Measurements from ENCODE around the gene CHP1. TPM values are rescaled to one million over a fixed set of nuclear protein-coding genes. Genes with fewer than 3 reads are reported as not detected.
"Not testable (repeated sequence)": the region's sequence is repeated elsewhere in the genome, so short reads cannot be mapped to it uniquely, and the experiment has no call there.

CHP1 gene
- total RNA-seq, 1 experiment from 2014 or later: 76.5 TPM

DNA sequence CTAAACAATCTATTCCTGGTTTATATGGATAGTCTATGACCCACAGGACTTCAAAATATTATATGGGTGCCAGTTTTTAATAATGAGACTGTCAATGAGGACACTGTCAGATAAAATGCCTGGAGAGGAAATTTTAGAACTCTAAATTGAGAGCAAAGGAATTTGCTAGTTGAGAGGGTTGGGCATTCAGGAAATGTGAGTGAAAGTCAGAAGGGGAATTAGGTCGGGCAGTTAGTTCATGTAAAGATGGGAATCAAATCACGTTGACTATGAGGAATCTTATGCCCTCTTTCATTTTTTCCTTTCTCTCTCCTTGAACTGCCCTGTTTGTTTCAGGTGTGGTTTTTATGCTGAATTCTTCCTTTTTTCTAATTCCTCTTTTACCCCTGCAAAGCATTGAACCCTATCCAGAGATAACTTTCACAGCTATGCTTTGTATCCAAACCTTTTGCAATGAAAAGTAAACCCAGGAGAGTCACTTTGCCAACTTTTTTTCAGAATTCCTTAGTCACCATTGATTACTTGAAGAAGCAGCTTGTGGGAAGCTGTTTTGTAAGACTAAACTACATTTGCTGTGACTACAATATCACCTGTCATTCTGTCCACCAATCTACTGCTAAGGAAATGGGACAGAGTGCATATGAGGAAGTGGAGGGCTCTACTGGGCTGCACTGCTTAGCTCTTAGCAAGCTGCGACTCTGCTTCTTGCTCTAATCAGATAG is 27.8 kb downstream of the CHP1 start (continued):
- TF ChIP-seq, protein P1, sequence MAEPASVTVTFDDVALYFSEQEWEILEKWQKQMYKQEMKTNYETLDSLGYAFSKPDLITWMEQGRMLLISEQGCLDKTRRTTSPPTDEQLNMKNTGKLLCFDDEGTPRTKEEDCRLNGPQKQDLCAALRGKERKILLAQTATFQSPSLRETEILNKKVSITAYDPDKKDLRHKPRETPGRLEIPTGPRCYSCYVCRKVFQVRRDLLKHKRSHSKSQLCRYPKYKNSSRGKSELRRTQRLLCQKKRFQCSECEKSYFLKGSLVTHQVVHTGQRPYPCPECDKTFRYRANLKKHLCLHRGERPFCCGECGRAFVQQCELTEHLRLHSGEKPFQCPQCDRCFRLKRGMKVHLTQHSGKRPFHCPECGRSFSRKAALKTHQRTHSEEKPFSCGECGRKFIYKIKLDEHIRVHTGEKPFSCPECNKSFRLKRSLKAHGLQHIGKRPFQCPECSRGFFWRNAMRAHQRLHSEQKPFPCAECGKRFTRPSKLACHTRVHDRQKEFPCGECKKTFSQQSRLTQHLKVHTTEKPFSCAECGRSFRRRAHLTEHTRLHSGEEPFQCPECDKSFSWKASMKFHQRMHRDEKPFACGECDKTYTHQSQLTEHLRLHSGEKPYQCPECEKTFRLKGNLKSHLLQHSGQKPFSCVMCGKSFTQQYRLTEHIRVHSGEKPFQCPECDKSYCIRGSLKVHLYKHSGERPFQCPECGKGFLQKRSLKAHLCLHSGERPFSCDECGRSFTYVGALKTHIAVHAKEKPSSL (CRISPR knock-in tag; conservative IDR thresholded peaks at IDR 0.05): no peak
- TF ChIP-seq, protein P2, sequence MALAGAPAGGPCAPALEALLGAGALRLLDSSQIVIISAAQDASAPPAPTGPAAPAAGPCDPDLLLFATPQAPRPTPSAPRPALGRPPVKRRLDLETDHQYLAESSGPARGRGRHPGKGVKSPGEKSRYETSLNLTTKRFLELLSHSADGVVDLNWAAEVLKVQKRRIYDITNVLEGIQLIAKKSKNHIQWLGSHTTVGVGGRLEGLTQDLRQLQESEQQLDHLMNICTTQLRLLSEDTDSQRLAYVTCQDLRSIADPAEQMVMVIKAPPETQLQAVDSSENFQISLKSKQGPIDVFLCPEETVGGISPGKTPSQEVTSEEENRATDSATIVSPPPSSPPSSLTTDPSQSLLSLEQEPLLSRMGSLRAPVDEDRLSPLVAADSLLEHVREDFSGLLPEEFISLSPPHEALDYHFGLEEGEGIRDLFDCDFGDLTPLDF (CRISPR knock-in tag; IDR thresholded peaks at IDR 0.05): no peak
- no peak for TF ChIP-seq NFYB (CRISPR knock-in tag; conservative IDR thresholded peaks at IDR 0.05; ENCODE audit: low read depth)

DNA sequence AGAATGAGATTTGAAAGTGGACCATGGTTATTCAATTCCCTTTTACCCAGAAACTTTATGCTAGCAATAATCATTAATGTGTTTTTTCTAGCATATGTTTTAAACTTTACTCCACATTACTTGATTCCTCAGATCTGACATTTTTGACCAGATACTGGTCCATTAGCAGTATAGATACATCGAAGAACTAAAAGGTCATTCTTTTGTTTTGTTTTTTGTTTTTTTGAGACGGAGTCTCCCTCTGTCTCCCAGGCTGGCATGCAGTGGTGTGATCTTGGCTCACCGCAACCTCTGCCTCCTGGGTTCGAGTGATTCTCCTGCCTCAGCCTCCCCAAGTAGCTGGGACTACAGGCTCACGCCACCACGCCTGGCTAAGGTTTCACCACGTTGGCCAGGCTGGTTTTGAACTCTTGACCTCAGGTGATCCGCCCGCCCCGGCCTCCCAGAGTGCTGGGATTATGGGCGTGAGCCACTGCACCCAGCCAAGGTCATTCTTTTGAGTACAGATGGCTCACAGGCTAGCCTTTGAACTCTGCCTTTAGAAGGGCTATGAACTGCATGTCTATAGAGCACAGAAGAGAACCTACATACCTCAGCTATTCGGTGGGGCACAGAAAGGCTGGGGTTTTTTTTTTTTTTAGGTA is 28.6 kb downstream of the CHP1 start:
- ATAC-seq (no peak), DNase-seq (ENCODE audit: low spot score) (no peak)
- Mint-ChIP-seq H3K36me3 (peaks cover 24% of the 10 kb centered on the region), H3K4me1 (peaks cover 28% of the 10 kb centered on the region), H3K4me3 (no peak overlapping the region), H3K27ac (peak overlapping the region; percentile 53; the same call in 1 of the 2 replicates), H3K9me3 (no peaks in the 10 kb centered on the region), H3K27me3 (ENCODE audit: low read depth) (no peaks in the 10 kb centered on the region)
- POLR2A ChIA-PET: interaction anchor here (0.8 kb wide), 1 partner anchor 10 kb away, joined by 8 read pairs; no protein-coding TSS in a partner anchor
- TF ChIP-seq ZNF671 (CRISPR knock-in tag; IDR thresholded peaks at IDR 0.05): no peak
- TF ChIP-seq GABPB1 (CRISPR knock-in tag; IDR thresholded peaks at IDR 0.05): peak; percentile 41; the same call in 1 of the 2 replicates
- TF ChIP-seq CREM (CRISPR knock-in tag; IDR thresholded peaks at IDR 0.05): no peak
- CTCF ChIA-PET: no interaction called here

DNA sequence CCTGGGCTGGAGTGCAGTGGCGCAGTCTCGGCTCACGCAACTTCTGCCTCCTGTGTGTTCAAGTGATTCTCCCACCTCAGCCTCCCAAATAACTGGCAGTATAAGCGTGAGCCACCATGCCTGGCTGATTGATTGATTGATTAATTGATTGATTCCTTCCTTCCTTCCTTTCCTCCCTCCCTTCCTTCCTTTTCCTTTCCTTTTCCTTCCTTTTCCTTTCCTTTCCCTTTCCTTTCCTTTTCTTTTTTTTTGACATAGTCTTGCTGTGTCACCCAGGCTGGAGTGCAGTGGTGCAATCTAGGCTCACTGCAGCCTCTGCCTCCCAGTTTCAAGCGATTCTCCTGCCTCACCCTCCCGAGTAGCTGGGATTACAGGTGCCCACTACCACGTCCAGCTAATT is 29.9 kb downstream of the CHP1 start:
- CTCF ChIA-PET: interaction anchor here (1.3 kb wide), 1 partner anchor 319 kb away, joined by 4 read pairs; no protein-coding TSS in a partner anchor
- H3K9me3 Mint-ChIP-seq; DNase-seq (ENCODE audit: low spot score); ATAC-seq; H3K27me3 Mint-ChIP-seq (ENCODE audit: low read depth); H3K4me3 Mint-ChIP-seq; POLR2A ChIA-PET: not testable (repeated sequence)
- Mint-ChIP-seq H3K36me3 (peaks cover 27% of the 10 kb centered on the region), H3K27ac (peak overlapping the region; percentile 56; the same call in 1 of the 2 replicates), H3K4me1 (peaks cover 29% of the 10 kb centered on the region)

DNA sequence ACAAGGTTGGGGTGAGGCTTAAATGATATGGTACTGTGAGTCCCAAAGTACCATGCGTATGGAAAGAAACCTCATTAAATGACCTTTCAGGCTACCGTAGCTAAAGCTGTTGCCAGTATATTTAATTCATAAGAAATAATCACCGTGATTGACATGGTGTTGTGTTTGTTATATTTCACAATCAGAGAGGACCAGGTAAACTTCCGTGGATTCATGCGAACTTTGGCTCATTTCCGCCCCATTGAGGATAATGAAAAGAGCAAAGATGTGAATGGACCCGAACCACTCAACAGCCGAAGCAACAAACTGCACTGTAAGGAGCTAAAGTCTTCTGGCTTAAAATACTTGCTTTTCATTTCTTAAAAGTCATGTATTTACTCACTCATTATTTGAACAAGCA is 31.5 kb downstream of the CHP1 start:
- ChIA-PET POLR2A (interaction anchor here (0.6 kb wide), 1 partner anchor 153 kb away, joined by 4 read pairs; no protein-coding TSS in a partner anchor), CTCF (no interaction called here)
- Mint-ChIP-seq H3K27ac (peak overlapping the region; percentile 94; the same call in 1 of the 2 replicates), H3K36me3 (peaks cover 34% of the 10 kb centered on the region), H3K27me3 (ENCODE audit: low read depth) (no peaks in the 10 kb centered on the region), H3K9me3 (no peaks in the 10 kb centered on the region), H3K4me3 (no peak overlapping the region), H3K4me1 (peaks cover 29% of the 10 kb centered on the region)
- ATAC-seq (no peak), DNase-seq (ENCODE audit: low spot score) (no peak)
- no peak for TF ChIP-seq ZNF317 (CRISPR knock-in tag; IDR thresholded peaks at IDR 0.05; ENCODE audit: borderline replicate concordance, low read depth)
- TF ChIP-seq GRHL2 (CRISPR knock-in tag; IDR thresholded peaks at IDR 0.05; ENCODE audit: insufficient replicate concordance, severe bottlenecking): no peak
- no peak for TF ChIP-seq NR1H2 (CRISPR knock-in tag; IDR thresholded peaks at IDR 0.05)
- TF ChIP-seq TEAD1 (CRISPR knock-in tag; IDR thresholded peaks at IDR 0.05): no peak
- TF ChIP-seq, protein P3, sequence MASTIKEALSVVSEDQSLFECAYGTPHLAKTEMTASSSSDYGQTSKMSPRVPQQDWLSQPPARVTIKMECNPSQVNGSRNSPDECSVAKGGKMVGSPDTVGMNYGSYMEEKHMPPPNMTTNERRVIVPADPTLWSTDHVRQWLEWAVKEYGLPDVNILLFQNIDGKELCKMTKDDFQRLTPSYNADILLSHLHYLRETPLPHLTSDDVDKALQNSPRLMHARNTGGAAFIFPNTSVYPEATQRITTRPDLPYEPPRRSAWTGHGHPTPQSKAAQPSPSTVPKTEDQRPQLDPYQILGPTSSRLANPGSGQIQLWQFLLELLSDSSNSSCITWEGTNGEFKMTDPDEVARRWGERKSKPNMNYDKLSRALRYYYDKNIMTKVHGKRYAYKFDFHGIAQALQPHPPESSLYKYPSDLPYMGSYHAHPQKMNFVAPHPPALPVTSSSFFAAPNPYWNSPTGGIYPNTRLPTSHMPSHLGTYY (CRISPR knock-in tag; IDR thresholded peaks at IDR 0.05): no peak
- TF ChIP-seq ZBTB21 (CRISPR knock-in tag; IDR thresholded peaks at IDR 0.05; ENCODE audit: borderline replicate concordance): no peak
- TF ChIP-seq NR2C2 (CRISPR knock-in tag; IDR thresholded peaks at IDR 0.05): no peak
- TF ChIP-seq JUN (CRISPR knock-in tag; IDR thresholded peaks at IDR 0.05): no peak
- TF ChIP-seq NFATC4 (CRISPR knock-in tag; IDR thresholded peaks at IDR 0.05): no peak
- TF ChIP-seq, protein P4, sequence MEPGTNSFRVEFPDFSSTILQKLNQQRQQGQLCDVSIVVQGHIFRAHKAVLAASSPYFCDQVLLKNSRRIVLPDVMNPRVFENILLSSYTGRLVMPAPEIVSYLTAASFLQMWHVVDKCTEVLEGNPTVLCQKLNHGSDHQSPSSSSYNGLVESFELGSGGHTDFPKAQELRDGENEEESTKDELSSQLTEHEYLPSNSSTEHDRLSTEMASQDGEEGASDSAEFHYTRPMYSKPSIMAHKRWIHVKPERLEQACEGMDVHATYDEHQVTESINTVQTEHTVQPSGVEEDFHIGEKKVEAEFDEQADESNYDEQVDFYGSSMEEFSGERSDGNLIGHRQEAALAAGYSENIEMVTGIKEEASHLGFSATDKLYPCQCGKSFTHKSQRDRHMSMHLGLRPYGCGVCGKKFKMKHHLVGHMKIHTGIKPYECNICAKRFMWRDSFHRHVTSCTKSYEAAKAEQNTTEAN (CRISPR knock-in tag; IDR thresholded peaks at IDR 0.05): no peak
- TF ChIP-seq MXD4 (CRISPR knock-in tag; IDR thresholded peaks at IDR 0.05; ENCODE audit: borderline replicate concordance): no peak
- TF ChIP-seq, protein P5, sequence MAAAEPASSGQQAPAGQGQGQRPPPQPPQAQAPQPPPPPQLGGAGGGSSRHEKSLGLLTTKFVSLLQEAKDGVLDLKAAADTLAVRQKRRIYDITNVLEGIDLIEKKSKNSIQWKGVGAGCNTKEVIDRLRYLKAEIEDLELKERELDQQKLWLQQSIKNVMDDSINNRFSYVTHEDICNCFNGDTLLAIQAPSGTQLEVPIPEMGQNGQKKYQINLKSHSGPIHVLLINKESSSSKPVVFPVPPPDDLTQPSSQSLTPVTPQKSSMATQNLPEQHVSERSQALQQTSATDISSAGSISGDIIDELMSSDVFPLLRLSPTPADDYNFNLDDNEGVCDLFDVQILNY (CRISPR knock-in tag; IDR thresholded peaks at IDR 0.05): no peak
- TF ChIP-seq, protein P6, sequence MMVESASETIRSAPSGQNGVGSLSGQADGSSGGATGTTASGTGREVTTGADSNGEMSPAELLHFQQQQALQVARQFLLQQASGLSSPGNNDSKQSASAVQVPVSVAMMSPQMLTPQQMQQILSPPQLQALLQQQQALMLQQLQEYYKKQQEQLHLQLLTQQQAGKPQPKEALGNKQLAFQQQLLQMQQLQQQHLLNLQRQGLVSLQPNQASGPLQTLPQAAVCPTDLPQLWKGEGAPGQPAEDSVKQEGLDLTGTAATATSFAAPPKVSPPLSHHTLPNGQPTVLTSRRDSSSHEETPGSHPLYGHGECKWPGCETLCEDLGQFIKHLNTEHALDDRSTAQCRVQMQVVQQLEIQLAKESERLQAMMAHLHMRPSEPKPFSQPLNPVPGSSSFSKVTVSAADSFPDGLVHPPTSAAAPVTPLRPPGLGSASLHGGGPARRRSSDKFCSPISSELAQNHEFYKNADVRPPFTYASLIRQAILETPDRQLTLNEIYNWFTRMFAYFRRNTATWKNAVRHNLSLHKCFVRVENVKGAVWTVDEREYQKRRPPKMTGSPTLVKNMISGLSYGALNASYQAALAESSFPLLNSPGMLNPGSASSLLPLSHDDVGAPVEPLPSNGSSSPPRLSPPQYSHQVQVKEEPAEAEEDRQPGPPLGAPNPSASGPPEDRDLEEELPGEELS (CRISPR knock-in tag; IDR thresholded peaks at IDR 0.05): no peak
